Natural killer cell (primary cell): ENCODE data around the gene CCDC157. TPM values are rescaled to one million over a fixed set of nuclear protein-coding genes. Genes with fewer than 3 reads are reported as not detected.

ENCODE experiments used
- ATAC-seq, 3 donors: fragments of 150-1000 bp in 2 of 3; fragments of 200-7000 bp in 1 of 3; cut with Tn5 transposase; 1 replicate in 1 of 3; 2 replicates in 2 of 3; pipeline ENCODE4 v1.10.0; 2021; ENCODE audit warnings: mild to moderate bottlenecking in 2 of 3, moderate library complexity in 2 of 3
- DNase-seq, 2 donors: peaks; one replicate each; pipeline versions ENCODE4 v3.0.0 to v3.0.0-alpha.2; 2013 to 2021; ENCODE audit warnings: mixed read lengths in 1 of 2
- H3K27ac ChIP-seq: one replicate; pipeline ENCODE4 v1.5.1; 2013; ENCODE audit warnings: mild to moderate bottlenecking, low read length
- H3K27me3 ChIP-seq: one replicate; pipeline ENCODE4 v1.6.1; 2013; ENCODE audit warnings: low read length; ENCODE audit not compliant: control insufficient read depth, insufficient read depth
- H3K36me3 ChIP-seq: one replicate; pipeline ENCODE4 v1.6.1; 2013; ENCODE audit warnings: low read length; ENCODE audit not compliant: control insufficient read depth, insufficient read depth
- H3K4me1 ChIP-seq: one replicate; pipeline ENCODE4 v1.6.1; 2013; ENCODE audit warnings: low read length; ENCODE audit not compliant: control insufficient read depth, insufficient read depth
- H3K4me3 ChIP-seq: one replicate; pipeline ENCODE4 v1.5.1; 2013; ENCODE audit warnings: low read length
- H3K9me3 ChIP-seq: one replicate; pipeline ENCODE4 v1.6.1; 2013; ENCODE audit warnings: low read length; ENCODE audit not compliant: control insufficient read depth, insufficient read depth
- H3K27ac Mint-ChIP-seq, 2 donors: one replicate each; pipeline ENCODE4 v1.8.0; 2022; ENCODE audit warnings: mild to moderate bottlenecking in 2 of 2, mixed read lengths in 2 of 2, moderate library complexity in 1 of 2
- H3K27me3 Mint-ChIP-seq, 2 donors: one replicate each; pipeline ENCODE4 v1.8.0; 2022; ENCODE audit warnings: low read depth in 2 of 2, mixed read lengths in 2 of 2
- H3K36me3 Mint-ChIP-seq: one replicate; pipeline ENCODE4 v1.8.0; 2022; ENCODE audit warnings: mixed read lengths
- H3K4me1 Mint-ChIP-seq, 2 donors: one replicate each; pipeline ENCODE4 v1.8.0; 2022; ENCODE audit warnings: mixed read lengths in 2 of 2
- H3K4me3 Mint-ChIP-seq: one replicate; pipeline ENCODE4 v1.8.0; 2022; ENCODE audit warnings: mild to moderate bottlenecking, moderate library complexity, mixed read lengths
- H3K9me3 Mint-ChIP-seq, 2 donors: one replicate each; pipeline ENCODE4 v1.8.0; 2022; ENCODE audit warnings: mixed read lengths in 2 of 2
- WGBS: methylation state at CpG from one replicate; pipeline ENCODE4 v1.1.7; 2013; ENCODE audit warnings: missing lambda C conversion rate; ENCODE audit not compliant: insufficient coverage; 5-methylcytosine and 5-hydroxymethylcytosine counted together
- intact Hi-C: fragments of 100-400 bp; cut with micrococcal nuclease; formaldehyde crosslinking; loops from one replicate; pipeline ENCODE4 v1.14.2; 2022
- total RNA-seq, 4 donors: library from RNA; stranded (reverse); fragments of 120-200 nt in 1 of 4; gene quantifications; one replicate each; pipeline versions ENCODE4 v1.2.3 to v1.2.4, GENCODE V29; 2013 to 2022
- TF ChIP-seq, protein P1 (sequence below): fragments of 200-600 bp; IDR thresholded peaks from one replicate; pipeline ENCODE4 v1.8.0; 2022; ENCODE audit warnings: antibody characterized with exemption

CCDC157 gene
- total RNA-seq, 3 donors from 2014 or later (not counting 1 experiment from before 2014, with no cell fraction given), result 7.7 to 9.7 (median 8.4) TPM

DNA sequence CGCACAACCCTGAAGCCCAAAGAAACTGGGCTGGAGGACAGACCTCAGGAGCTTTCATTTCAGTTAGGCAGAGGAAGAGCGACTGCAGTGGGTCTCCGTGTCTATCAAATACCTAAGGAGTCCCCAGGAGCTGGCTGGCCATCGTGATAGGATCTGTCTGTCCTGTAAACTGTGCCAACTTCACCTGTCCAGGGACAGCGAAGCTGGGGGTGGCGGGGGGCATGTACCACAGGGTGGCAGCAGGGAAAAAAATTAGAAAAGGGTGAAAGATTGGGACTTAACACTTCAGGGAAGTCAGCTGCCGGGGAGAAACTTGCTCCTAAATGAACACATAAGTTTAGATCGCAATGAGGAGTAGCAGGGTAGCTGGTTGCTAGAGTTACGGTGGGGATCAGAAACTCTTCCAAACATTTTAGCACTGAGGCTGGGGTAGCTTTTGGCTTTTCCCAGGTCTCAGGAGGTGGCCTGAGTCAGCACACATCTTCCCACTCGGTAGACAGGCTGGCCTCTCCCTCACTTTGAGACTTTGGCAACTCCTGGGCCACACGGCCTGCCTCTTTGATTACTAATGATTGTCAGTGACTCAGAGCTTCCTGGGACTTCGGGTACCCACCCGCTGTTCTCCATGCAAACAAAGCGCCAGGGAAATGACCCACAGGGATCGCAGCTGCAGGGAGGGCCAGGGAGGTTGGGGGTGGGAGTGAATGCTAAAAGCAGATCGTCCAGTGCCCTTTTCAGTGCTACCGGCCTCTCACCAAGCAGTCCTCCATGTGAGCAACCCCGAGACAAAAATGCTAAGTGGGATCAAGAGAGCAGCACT is 65.9 kb downstream of the CCDC157 start:
- Mint-ChIP-seq H3K9me3 (no peaks in the 10 kb centered on the region), H3K4me3 (peak overlapping the region; percentile 95), H3K27me3 (no peaks in the 10 kb centered on the region), H3K27ac (peak overlapping the region; percentile 79 to 93), H3K4me1 (peaks cover 41 to 55% of the 10 kb centered on the region in 2 donors), H3K36me3 (no peaks in the 10 kb centered on the region)
- Histone ChIP-seq H3K4me3 (peak overlapping the region; percentile 79), H3K4me1 (peaks cover 46% of the 10 kb centered on the region), H3K9me3 (no peaks in the 10 kb centered on the region), H3K36me3 (peaks cover 4% of the 10 kb centered on the region), H3K27ac (peak overlapping the region; percentile 90), H3K27me3 (no peaks in the 10 kb centered on the region)
- DNase-seq (peak in 1 of 2 donors; percentile 49), ATAC-seq (no peak)
- intact Hi-C loops, result no loop called here
- TF ChIP-seq, protein P1, sequence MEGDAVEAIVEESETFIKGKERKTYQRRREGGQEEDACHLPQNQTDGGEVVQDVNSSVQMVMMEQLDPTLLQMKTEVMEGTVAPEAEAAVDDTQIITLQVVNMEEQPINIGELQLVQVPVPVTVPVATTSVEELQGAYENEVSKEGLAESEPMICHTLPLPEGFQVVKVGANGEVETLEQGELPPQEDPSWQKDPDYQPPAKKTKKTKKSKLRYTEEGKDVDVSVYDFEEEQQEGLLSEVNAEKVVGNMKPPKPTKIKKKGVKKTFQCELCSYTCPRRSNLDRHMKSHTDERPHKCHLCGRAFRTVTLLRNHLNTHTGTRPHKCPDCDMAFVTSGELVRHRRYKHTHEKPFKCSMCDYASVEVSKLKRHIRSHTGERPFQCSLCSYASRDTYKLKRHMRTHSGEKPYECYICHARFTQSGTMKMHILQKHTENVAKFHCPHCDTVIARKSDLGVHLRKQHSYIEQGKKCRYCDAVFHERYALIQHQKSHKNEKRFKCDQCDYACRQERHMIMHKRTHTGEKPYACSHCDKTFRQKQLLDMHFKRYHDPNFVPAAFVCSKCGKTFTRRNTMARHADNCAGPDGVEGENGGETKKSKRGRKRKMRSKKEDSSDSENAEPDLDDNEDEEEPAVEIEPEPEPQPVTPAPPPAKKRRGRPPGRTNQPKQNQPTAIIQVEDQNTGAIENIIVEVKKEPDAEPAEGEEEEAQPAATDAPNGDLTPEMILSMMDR, result no peak
- WGBS, result 58% methylated on average over 18 of the region's 18 CpGs

DNA sequence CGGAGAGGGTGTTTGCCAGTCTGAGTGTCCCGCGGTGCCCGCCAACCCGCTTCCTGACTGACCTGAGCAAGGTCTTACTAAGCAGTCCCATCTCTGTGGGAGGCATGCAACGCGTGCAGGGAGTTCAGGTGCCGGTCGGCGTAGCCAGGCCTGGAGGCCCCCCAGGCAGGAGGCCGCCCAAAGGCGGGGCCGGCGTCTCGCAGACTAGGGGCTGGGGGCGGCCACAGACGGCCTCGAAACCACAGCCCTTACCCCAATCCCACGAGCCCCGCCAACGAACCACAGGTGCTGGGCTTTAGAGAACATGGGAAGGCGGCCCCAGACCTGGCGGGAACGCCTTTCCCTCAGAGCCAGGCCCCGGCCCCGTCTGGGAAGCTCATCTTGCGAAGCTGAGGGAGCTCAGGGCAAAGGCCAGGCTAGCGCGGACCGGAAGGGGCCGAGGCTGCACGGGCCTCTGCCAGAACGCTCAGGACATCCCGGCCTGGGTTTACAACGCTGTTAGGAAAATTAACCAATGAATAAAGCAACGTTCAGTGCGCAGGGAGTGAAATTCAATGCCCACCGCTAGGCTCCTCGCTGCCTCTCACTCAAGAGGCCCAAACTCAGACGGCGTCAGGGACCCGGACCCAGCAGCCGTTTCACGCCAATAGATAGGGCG is 66.6 kb downstream of the CCDC157 start:
- intact Hi-C loops, result no loop called here
- no peak for DNase-seq
- Mint-ChIP-seq H3K9me3 (no peaks in the 10 kb centered on the region), H3K27ac (peak overlapping the region; percentile 93 to 94), H3K4me1 (peaks cover 41 to 55% of the 10 kb centered on the region in 2 donors), H3K4me3 (peak overlapping the region; percentile 95), H3K27me3 (no peaks in the 10 kb centered on the region), H3K36me3 (no peaks in the 10 kb centered on the region)
- Histone ChIP-seq H3K4me1 (peaks cover 46% of the 10 kb centered on the region), H3K9me3 (no peaks in the 10 kb centered on the region), H3K27me3 (no peaks in the 10 kb centered on the region), H3K36me3 (peaks cover 4% of the 10 kb centered on the region), H3K4me3 (peak overlapping the region; percentile 79), H3K27ac (peak overlapping the region; percentile 90)
- ATAC-seq, result peak; percentile 16 to 27 (median 20)
- TF ChIP-seq, protein P1, result no peak
- under 1% methylated on average over 45 of the region's 45 CpGs for WGBS

DNA sequence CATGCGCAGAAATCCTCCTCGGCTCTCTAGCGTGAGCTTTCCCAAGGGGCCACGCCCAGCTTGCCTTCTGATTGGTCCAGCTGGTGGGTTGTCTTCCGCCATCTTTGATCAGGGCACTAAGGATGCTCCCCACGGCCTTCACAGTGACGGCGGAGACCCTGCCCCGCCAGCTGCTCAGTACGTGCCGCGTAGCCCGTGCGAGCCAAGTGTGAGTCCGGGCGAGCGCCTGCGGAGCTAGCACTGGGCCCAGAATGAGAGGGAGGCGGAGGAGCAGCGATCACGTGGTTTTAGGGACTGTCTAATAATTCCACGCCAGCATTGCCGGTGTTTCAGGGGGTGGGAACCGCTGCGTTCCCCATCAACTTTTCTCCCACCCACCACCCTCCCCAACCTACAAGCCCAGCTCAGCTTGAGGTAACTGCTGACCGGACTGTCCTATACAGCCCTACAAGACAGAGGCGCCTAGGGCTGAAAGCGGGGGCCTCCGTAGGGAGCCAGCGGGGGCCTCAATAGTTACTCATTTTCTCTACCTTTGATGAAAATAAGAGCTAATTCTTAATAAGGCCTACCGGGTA is 67.2 kb downstream of the CCDC157 start:
- under 1% methylated on average over 30 of the region's 31 CpGs for WGBS
- H3K27me3 Mint-ChIP-seq, result no peaks in the 10 kb centered on the region
- Histone ChIP-seq H3K4me3 (peak overlapping the region; percentile 79), H3K9me3 (no peaks in the 10 kb centered on the region), H3K36me3 (peaks cover 3% of the 10 kb centered on the region), H3K27ac (peak overlapping the region; percentile 90), H3K27me3 (no peaks in the 10 kb centered on the region), H3K4me1 (peaks cover 46% of the 10 kb centered on the region)
- intact Hi-C loops, result loop anchor here (1.0 to 2.0 kb wide), 2 partner anchors 18 to 67 kb away; partner anchors contain the start of genes CCDC157 and SF3A1
- H3K4me3 Mint-ChIP-seq, result peak overlapping the region; percentile 95
- TF ChIP-seq, protein P1, result no peak
- ATAC-seq (peak; percentile 85 to 95 (median 88)), DNase-seq (peak; percentile 93 to 100)
- no peaks in the 10 kb centered on the region for H3K36me3 Mint-ChIP-seq
- peak overlapping the region; percentile 93 to 94 for H3K27ac Mint-ChIP-seq
- no peaks in the 10 kb centered on the region for H3K9me3 Mint-ChIP-seq
- H3K4me1 Mint-ChIP-seq, result peaks cover 41 to 55% of the 10 kb centered on the region in 2 donors
